Mesenchymal stem cell (in vitro differentiated cells and primary cell): ENCODE results near the gene LEMD3.

Experiments
- DNase-seq: peaks from one replicate; pipeline ENCODE4 v3.0.0-alpha.2; 2013
- H2AFZ ChIP-seq: one replicate; pipeline ENCODE4 v1.6.1; 2013; ENCODE audit warnings: low read depth, mild to moderate bottlenecking, control low read depth, inconsistent platforms, low read length, moderate library complexity
- H2AK5ac ChIP-seq: 2 replicates; pipeline ENCODE4 v1.6.1; 2013; ENCODE audit warnings: low read length, moderate library complexity, mild to moderate bottlenecking, inconsistent platforms; ENCODE audit not compliant: severe bottlenecking
- H2BK120ac ChIP-seq: one replicate; pipeline ENCODE4 v1.6.1; 2013; ENCODE audit warnings: low read depth, mild to moderate bottlenecking, inconsistent platforms, low read length, moderate library complexity
- H2BK12ac ChIP-seq, 2 experiments: one replicate each; pipeline ENCODE4 v1.6.1; 2013; ENCODE audit warnings: inconsistent platforms in 2 of 2, low read length in 2 of 2, mild to moderate bottlenecking in 2 of 2, moderate library complexity in 2 of 2, control low read depth in 1 of 2
- H2BK15ac ChIP-seq: one replicate; pipeline ENCODE4 v1.6.1; 2013; ENCODE audit warnings: mild to moderate bottlenecking, low read depth, inconsistent platforms; ENCODE audit not compliant: poor library complexity, severe bottlenecking
- H2BK5ac ChIP-seq: 2 replicates; pipeline ENCODE4 v1.6.1; 2013; ENCODE audit warnings: low read depth, mild to moderate bottlenecking, low read length, control low read depth, inconsistent platforms; ENCODE audit not compliant: poor library complexity, severe bottlenecking
- H3K14ac ChIP-seq, 2 experiments: one replicate each; pipeline ENCODE4 v1.6.1; 2013; ENCODE audit warnings: inconsistent platforms in 2 of 2, low read length in 2 of 2, control low read depth in 1 of 2, mild to moderate bottlenecking in 1 of 2, moderate library complexity in 1 of 2
- H3K18ac ChIP-seq, 2 experiments: one replicate each; pipeline ENCODE4 v1.6.1; 2013; ENCODE audit warnings: inconsistent platforms in 2 of 2, low read length in 2 of 2, control low read depth in 1 of 2, low read depth in 1 of 2, mild to moderate bottlenecking in 1 of 2
- H3K23ac ChIP-seq, 2 experiments: one replicate each; pipeline ENCODE4 v1.6.1; 2013; ENCODE audit warnings: inconsistent platforms in 2 of 2, low read length in 2 of 2, mild to moderate bottlenecking in 2 of 2, moderate library complexity in 2 of 2, control low read depth in 1 of 2
- H3K27ac ChIP-seq: 2 replicates; pipeline ENCODE4 v1.5.1; 2013; ENCODE audit warnings: mild to moderate bottlenecking, moderate library complexity, low read length, control low read depth, inconsistent platforms; ENCODE audit not compliant: poor library complexity, severe bottlenecking
- H3K27me3 ChIP-seq, 2 experiments: 2 replicates each; pipeline versions ENCODE4 v1.6.1 to v1.7.0; 2013; ENCODE audit warnings: low read length in 2 of 2, mild to moderate bottlenecking in 2 of 2, moderate library complexity in 2 of 2, control low read depth in 1 of 2, inconsistent platforms in 1 of 2; ENCODE audit not compliant: control insufficient read depth in 1 of 2, insufficient read depth in 1 of 2
- H3K36me3 ChIP-seq, 2 experiments: 2 replicates each; pipeline versions ENCODE4 v1.6.1 to v1.7.0; 2013; ENCODE audit warnings: low read length in 2 of 2, control low read depth in 1 of 2, inconsistent platforms in 1 of 2, low read depth in 1 of 2, mild to moderate bottlenecking in 1 of 2; ENCODE audit not compliant: insufficient read depth in 2 of 2, control insufficient read depth in 1 of 2
- H3K4ac ChIP-seq, 2 experiments: one replicate each; pipeline ENCODE4 v1.6.1; 2013; ENCODE audit warnings: inconsistent platforms in 2 of 2, low read length in 2 of 2, mild to moderate bottlenecking in 2 of 2, moderate library complexity in 2 of 2, control low read depth in 1 of 2, low read depth in 1 of 2
- H3K4me1 ChIP-seq: 2 replicates; pipeline ENCODE4 v1.6.1; 2013; ENCODE audit warnings: low read depth, low read length, control low read depth; ENCODE audit not compliant: control insufficient read depth, insufficient read depth
- H3K4me2 ChIP-seq: 2 replicates; pipeline ENCODE4 v1.6.1; 2013; ENCODE audit warnings: low read length, mild to moderate bottlenecking, inconsistent platforms; ENCODE audit not compliant: poor library complexity, severe bottlenecking
- H3K4me3 ChIP-seq, 2 experiments: 2 replicates each; pipeline versions ENCODE4 v1.5.1 to v1.7.0; 2013; ENCODE audit warnings: low read length in 2 of 2, mild to moderate bottlenecking in 2 of 2, control low read depth in 1 of 2, low read depth in 1 of 2; ENCODE audit not compliant: insufficient read depth in 1 of 2
- H3K79me1 ChIP-seq: replicated peaks from 2 replicates; pipeline ENCODE4 v1.6.1; 2013; ENCODE audit warnings: mild to moderate bottlenecking, control low read depth, low read length, inconsistent platforms; ENCODE audit not compliant: poor library complexity, severe bottlenecking
- H3K9ac ChIP-seq: 2 replicates; pipeline ENCODE4 v1.7.0; 2013; ENCODE audit warnings: mild to moderate bottlenecking, low read length, moderate library complexity
- H3K9me3 ChIP-seq: 2 replicates; pipeline ENCODE4 v1.7.0; 2013; ENCODE audit warnings: mild to moderate bottlenecking, low read length; ENCODE audit not compliant: control insufficient read depth
- H4K8ac ChIP-seq: one replicate; pipeline ENCODE4 v1.6.1; 2013; ENCODE audit warnings: inconsistent platforms, mild to moderate bottlenecking, low read length, moderate library complexity
- H4K91ac ChIP-seq: one replicate; pipeline ENCODE4 v1.6.1; 2013; ENCODE audit warnings: mild to moderate bottlenecking, low read length, inconsistent platforms
- WGBS: methylation state at CpG from one replicate; pipeline ENCODE4 v1.1.7; 2013; ENCODE audit warnings: mixed read lengths; 5-methylcytosine and 5-hydroxymethylcytosine counted together

The LEMD3 gene

DNA sequence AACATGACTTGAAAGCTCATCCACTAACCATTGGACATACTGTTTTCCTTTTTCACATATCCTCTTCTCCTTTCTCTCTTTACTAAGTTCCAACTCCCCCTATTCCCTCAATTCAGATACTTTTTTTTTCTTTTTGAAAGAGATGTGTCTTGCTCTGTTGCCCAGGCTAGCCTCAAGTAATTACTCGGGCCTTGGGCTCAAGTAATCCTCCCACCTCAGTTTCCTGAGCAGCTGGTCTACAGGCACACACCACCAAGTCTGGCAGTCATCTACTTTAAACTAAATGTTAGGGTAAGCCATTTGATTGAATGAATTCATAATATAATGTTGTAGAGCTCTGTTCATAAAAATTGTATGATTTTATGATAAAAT, 15.5 kb downstream of the LEMD3 start:
- H3K9me3 ChIP-seq, result no peaks in the 10 kb centered on the region
- H2AK5ac ChIP-seq, result no peak overlapping the region
- no peak overlapping the region for H2BK15ac ChIP-seq
- H3K18ac ChIP-seq, result no peak overlapping the region
- H3K27ac ChIP-seq, result no peak overlapping the region
- H4K91ac ChIP-seq, result no peak overlapping the region
- no peak for DNase-seq
- H3K36me3 ChIP-seq, result no peaks in the 10 kb centered on the region
- no peak overlapping the region for H3K4me3 ChIP-seq
- WGBS, result 100% methylated on average over 1 of the region's 1 CpG
- no peak overlapping the region for H3K9ac ChIP-seq
- H3K4me2 ChIP-seq, result no peak overlapping the region
- no peak overlapping the region for H3K14ac ChIP-seq
- no peaks in the 10 kb centered on the region for H3K4me1 ChIP-seq
- H2BK5ac ChIP-seq, result no peak overlapping the region
- peaks cover 15% of the 10 kb centered on the region for H3K79me1 ChIP-seq
- no peak overlapping the region for H2AFZ ChIP-seq
- no peak overlapping the region for H2BK120ac ChIP-seq
- H4K8ac ChIP-seq, result no peak overlapping the region
- H2BK12ac ChIP-seq, result no peak overlapping the region
- no peak overlapping the region for H3K23ac ChIP-seq
- H3K4ac ChIP-seq, result no peak overlapping the region
- H3K27me3 ChIP-seq, result no peaks in the 10 kb centered on the region

GRCh38 chr12:65187665-65188064, 18.3 kb downstream of the LEMD3 start:
- Histone ChIP-seq H3K9ac (no peak overlapping the region), H3K18ac (no peak overlapping the region), H2BK12ac (no peak overlapping the region), H3K27me3 (no peaks in the 10 kb centered on the region), H2BK15ac (no peak overlapping the region), H3K79me1 (peaks cover 23% of the 10 kb centered on the region), H3K14ac (no peak overlapping the region), H3K4me3 (no peak overlapping the region), H3K9me3 (no peaks in the 10 kb centered on the region), H3K4me1 (no peaks in the 10 kb centered on the region), H3K23ac (no peak overlapping the region), H3K36me3 (no peaks in the 10 kb centered on the region), H3K4ac (no peak overlapping the region), H3K27ac (no peak overlapping the region), H4K91ac (no peak overlapping the region), H2AK5ac (no peak overlapping the region), H2AFZ (no peak overlapping the region), H4K8ac (no peak overlapping the region), H2BK5ac (no peak overlapping the region), H3K4me2 (no peak overlapping the region), H2BK120ac (no peak overlapping the region)
- DNase-seq, result no peak

DNA sequence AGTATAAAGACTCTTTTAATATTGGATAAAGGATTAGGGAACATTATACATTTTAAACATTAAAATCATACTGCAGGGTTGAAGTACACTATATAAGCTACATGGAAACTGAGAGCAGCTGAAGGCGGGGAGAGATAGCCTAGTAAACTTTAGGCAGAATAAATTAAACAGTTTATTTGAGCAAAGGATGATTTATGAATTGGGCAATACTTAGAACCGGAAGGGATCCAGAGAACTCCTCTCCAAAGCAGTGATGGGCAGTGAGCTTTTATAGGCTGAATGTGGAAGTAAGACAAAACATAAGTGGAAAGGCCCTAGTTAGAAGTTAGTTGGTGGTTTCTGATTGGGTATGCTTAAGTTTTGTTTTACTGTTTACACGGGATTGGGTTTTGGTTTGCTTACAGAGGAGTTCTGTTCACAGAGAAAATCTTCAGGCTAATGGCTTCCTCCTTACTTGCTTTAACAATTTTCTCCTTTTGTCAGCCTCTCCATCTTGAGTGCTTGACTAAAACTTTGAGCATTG, 18.9 kb downstream of the LEMD3 start:
- Histone ChIP-seq H2BK5ac (no peak overlapping the region), H2AK5ac (no peak overlapping the region), H3K4me2 (no peak overlapping the region), H3K23ac (no peak overlapping the region), H2AFZ (no peak overlapping the region), H3K18ac (no peak overlapping the region), H4K91ac (no peak overlapping the region), H3K27me3 (no peaks in the 10 kb centered on the region), H3K9me3 (no peaks in the 10 kb centered on the region), H3K4me3 (no peak overlapping the region), H3K4me1 (no peaks in the 10 kb centered on the region), H3K27ac (no peak overlapping the region), H2BK120ac (no peak overlapping the region), H3K79me1 (peaks cover 27% of the 10 kb centered on the region), H3K9ac (no peak overlapping the region), H2BK15ac (no peak overlapping the region), H3K36me3 (no peaks in the 10 kb centered on the region), H3K4ac (no peak overlapping the region), H3K14ac (no peak overlapping the region), H2BK12ac (no peak overlapping the region), H4K8ac (no peak overlapping the region)
- WGBS, result 70% methylated on average over 2 of the region's 3 CpGs
- DNase-seq, result peak; percentile 33

GRCh38 chr12:65189028-65189718, 19.8 kb downstream of the LEMD3 start:
- no peak overlapping the region for H2BK5ac ChIP-seq
- H2BK12ac ChIP-seq, result no peak overlapping the region
- no peak overlapping the region for H3K4ac ChIP-seq
- no peaks in the 10 kb centered on the region for H3K27me3 ChIP-seq
- H2BK120ac ChIP-seq, result no peak overlapping the region
- H3K18ac ChIP-seq, result no peak overlapping the region
- peaks cover 30% of the 10 kb centered on the region for H3K79me1 ChIP-seq
- no peak overlapping the region for H3K4me3 ChIP-seq
- H3K9me3 ChIP-seq, result no peaks in the 10 kb centered on the region
- DNase-seq, result no peak
- H3K4me2 ChIP-seq, result no peak overlapping the region
- no peak overlapping the region for H3K27ac ChIP-seq
- no peak overlapping the region for H3K9ac ChIP-seq
- no peaks in the 10 kb centered on the region for H3K4me1 ChIP-seq
- H3K14ac ChIP-seq, result no peak overlapping the region
- no peak overlapping the region for H2AK5ac ChIP-seq
- H3K23ac ChIP-seq, result no peak overlapping the region
- no peak overlapping the region for H4K8ac ChIP-seq
- no peak overlapping the region for H4K91ac ChIP-seq
- no peak overlapping the region for H2AFZ ChIP-seq
- H3K36me3 ChIP-seq, result no peaks in the 10 kb centered on the region
- 90% methylated on average over 2 of the region's 4 CpGs for WGBS
- no peak overlapping the region for H2BK15ac ChIP-seq
